PC-3 (cell line): ENCODE results near the gene ZNF512B.

Experiments used
- CTCF ChIP-seq: fragments of 300-600 bp; sonication (generic); conservative IDR thresholded peaks from 2 replicates; pipeline ENCODE4 v1.5.1; 2017; ENCODE audit warnings: antibody characterized with exemption, low read depth, mild to moderate bottlenecking, low read length
- EZH2 ChIP-seq: fragments of 300-600 bp; sonication (generic); IDR thresholded peaks from one replicate; pipeline ENCODE4 v1.6.1; 2017; ENCODE audit warnings: antibody characterized with exemption, mild to moderate bottlenecking, low read length; ENCODE audit not compliant: unreplicated experiment
- EZH2phosphoT487 ChIP-seq: fragments of 300-600 bp; sonication (generic); IDR thresholded peaks from 2 replicates; pipeline ENCODE4 v1.6.1; 2018; ENCODE audit warnings: mild to moderate bottlenecking, antibody characterized with exemption, low read length, borderline replicate concordance

- no peak for TF ChIP-seq EZH2phosphoT487
- TF ChIP-seq CTCF: no peak
- TF ChIP-seq EZH2: no peak
Observed at GRCh38 chr20:64003960-64004725, 34.4 kb upstream of the ZNF512B start.
